ENCODE data around the gene SLC46A2. TPM values are rescaled to one million over a fixed set of nuclear protein-coding genes. Genes with fewer than 3 reads are reported as not detected.

Gene SLC46A2
- total and polyA plus RNA-seq, 2 donors (not counting 1 experiment from before 2014, with no cell fraction given): 0.18 TPM; not detected in 1

DNA sequence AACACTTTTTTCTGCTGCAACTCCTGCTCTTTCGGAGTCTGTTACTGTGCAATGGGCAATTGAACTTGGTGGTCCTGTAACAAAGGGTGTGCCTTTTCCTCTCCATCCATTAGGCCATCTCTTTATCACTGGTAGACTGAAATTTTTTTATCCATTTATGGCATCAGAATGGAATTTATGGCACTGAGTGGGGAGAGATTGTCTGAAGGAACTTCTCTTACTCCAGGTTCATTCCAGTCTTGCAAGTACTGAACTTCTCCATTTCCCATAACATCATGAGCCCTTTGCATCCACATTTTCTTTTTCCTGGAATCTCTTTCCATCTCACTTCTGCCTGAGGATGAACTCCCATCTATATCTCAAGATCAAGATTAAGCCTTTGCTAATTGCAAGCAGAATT, 10.0 kb downstream of the SLC46A2 start:
- 80% methylated on average over 1 of the region's 1 CpG for WGBS (ENCODE audit: insufficient coverage)
- no peaks in the 10 kb centered on the region for H3K9me3 Mint-ChIP-seq (ENCODE audit: insufficient read depth)
- Histone ChIP-seq H3K9me3 (ENCODE audit: control extremely low read depth in 1 of 3, control insufficient read depth in 2 of 3, insufficient read depth in 1 of 3, low read length in 2 of 3) (no peaks in the 10 kb centered on the region), H3K36me3 (replicated peaks in 1 of 2; ENCODE audit: control extremely low read depth in 1 of 2, control insufficient read depth in 1 of 2, extremely low read depth in 1 of 2, insufficient read depth in 2 of 2, low read length in 1 of 2) (no peaks in the 10 kb centered on the region), H3K4me3 (ENCODE audit: control extremely low read depth in 1 of 5, extremely low read depth in 1 of 5, insufficient read depth in 1 of 5, low read depth in 2 of 5, low read length in 4 of 5) (no peak overlapping the region), H3K27me3 (replicated peaks in 1 of 4; ENCODE audit: control extremely low read depth in 1 of 4, control insufficient read depth in 3 of 4, insufficient read depth in 4 of 4, low read length in 3 of 4) (no peaks in the 10 kb centered on the region), H3K79me2 (ENCODE audit: control insufficient read depth, insufficient read depth, low read length) (no peaks in the 10 kb centered on the region), H3K4me1 (ENCODE audit: control insufficient read depth in 2 of 2, insufficient read depth in 2 of 2, low read length in 2 of 2) (no peaks in the 10 kb centered on the region), H2AFZ (ENCODE audit: insufficient read depth, low read depth, low read length, poor library complexity, severe bottlenecking) (no peak overlapping the region), H3K9ac (ENCODE audit: low read length) (no peak overlapping the region), H3K27ac (ENCODE audit: low read length in 2 of 2) (no peak overlapping the region), H4K20me1 (ENCODE audit: control insufficient read depth, insufficient read depth, low read length, poor library complexity, severe bottlenecking) (no peaks in the 10 kb centered on the region), H3K4me2 (replicated peaks; ENCODE audit: low read depth, low read length, poor library complexity, severe bottlenecking) (no peak overlapping the region)
- H3K4me3 Mint-ChIP-seq: no peak overlapping the region
- CTCF ChIA-PET: interaction anchor here (0.6 kb wide), 1 partner anchor 479 kb away, joined by 7 read pairs; no protein-coding TSS in a partner anchor
- H3K27me3 Mint-ChIP-seq: no peaks in the 10 kb centered on the region
- ATAC-seq (ENCODE audit: low read depth) (no peak), DNase-seq (no peak)
- no peaks in the 10 kb centered on the region for H3K4me1 Mint-ChIP-seq
- no peak overlapping the region for H3K27ac Mint-ChIP-seq
- TF ChIP-seq, protein P1, sequence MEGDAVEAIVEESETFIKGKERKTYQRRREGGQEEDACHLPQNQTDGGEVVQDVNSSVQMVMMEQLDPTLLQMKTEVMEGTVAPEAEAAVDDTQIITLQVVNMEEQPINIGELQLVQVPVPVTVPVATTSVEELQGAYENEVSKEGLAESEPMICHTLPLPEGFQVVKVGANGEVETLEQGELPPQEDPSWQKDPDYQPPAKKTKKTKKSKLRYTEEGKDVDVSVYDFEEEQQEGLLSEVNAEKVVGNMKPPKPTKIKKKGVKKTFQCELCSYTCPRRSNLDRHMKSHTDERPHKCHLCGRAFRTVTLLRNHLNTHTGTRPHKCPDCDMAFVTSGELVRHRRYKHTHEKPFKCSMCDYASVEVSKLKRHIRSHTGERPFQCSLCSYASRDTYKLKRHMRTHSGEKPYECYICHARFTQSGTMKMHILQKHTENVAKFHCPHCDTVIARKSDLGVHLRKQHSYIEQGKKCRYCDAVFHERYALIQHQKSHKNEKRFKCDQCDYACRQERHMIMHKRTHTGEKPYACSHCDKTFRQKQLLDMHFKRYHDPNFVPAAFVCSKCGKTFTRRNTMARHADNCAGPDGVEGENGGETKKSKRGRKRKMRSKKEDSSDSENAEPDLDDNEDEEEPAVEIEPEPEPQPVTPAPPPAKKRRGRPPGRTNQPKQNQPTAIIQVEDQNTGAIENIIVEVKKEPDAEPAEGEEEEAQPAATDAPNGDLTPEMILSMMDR (IDR thresholded peaks at IDR 0.05): no peak
- no peak for TF ChIP-seq EZH2 (IDR thresholded peaks at IDR 0.05; ENCODE audit: borderline replicate concordance, insufficient read depth, low read depth, low read length, poor library complexity, severe bottlenecking)
- POLR2A ChIA-PET: no interaction called here
- intact Hi-C loops (cut with micrococcal nuclease): no loop called here

DNA sequence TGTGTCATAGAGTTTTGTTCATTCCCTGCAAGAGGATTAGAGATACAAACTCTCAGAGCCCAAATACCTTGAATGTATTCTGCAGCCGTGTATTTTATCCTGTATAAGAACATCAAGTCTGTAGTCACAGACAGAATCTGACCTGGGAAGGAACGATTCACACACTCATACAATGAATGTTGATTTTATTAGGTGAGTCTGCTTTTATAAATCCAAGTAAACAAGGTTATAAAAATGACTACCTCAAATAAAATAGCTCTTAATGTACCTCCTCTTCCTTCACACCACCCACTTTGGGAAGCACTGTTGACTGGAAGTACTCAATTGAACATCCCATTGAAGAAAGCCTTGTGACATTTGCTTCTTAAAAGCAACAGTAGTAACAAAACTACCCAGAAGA, 11.9 kb downstream of the SLC46A2 start:
- H3K27me3 ChIP-seq (replicated peaks in 1 of 4; ENCODE audit: control extremely low read depth in 1 of 4, control insufficient read depth in 3 of 4, insufficient read depth in 4 of 4, low read length in 3 of 4): no peaks in the 10 kb centered on the region
- H3K27ac ChIP-seq (ENCODE audit: low read length in 2 of 2): no peak overlapping the region
- Mint-ChIP-seq H3K4me1 (no peaks in the 10 kb centered on the region), H3K4me3 (no peak overlapping the region), H3K9me3 (ENCODE audit: insufficient read depth) (no peaks in the 10 kb centered on the region), H3K27ac (no peak overlapping the region), H3K27me3 (no peaks in the 10 kb centered on the region)
- no peak overlapping the region for H3K4me2 ChIP-seq (replicated peaks; ENCODE audit: low read depth, low read length, poor library complexity, severe bottlenecking)
- H3K79me2 ChIP-seq (ENCODE audit: control insufficient read depth, insufficient read depth, low read length): no peaks in the 10 kb centered on the region
- H3K36me3 ChIP-seq (replicated peaks in 1 of 2; ENCODE audit: control extremely low read depth in 1 of 2, control insufficient read depth in 1 of 2, extremely low read depth in 1 of 2, insufficient read depth in 2 of 2, low read length in 1 of 2): no peaks in the 10 kb centered on the region
- no peaks in the 10 kb centered on the region for H3K9me3 ChIP-seq (ENCODE audit: control extremely low read depth in 1 of 3, control insufficient read depth in 2 of 3, insufficient read depth in 1 of 3, low read length in 2 of 3)
- TF ChIP-seq, protein P1 (IDR thresholded peaks at IDR 0.05): no peak
- no peak for TF ChIP-seq EZH2 (IDR thresholded peaks at IDR 0.05; ENCODE audit: borderline replicate concordance, insufficient read depth, low read depth, low read length, poor library complexity, severe bottlenecking)
- ATAC-seq (ENCODE audit: low read depth) (no peak), DNase-seq (no peak)
- POLR2A ChIA-PET: no interaction called here
- no peaks in the 10 kb centered on the region for H3K4me1 ChIP-seq (ENCODE audit: control insufficient read depth in 2 of 2, insufficient read depth in 2 of 2, low read length in 2 of 2)
- no CpG with 5 or more reads among the region's 2 CpGs for WGBS (ENCODE audit: insufficient coverage)
- CTCF ChIA-PET: no interaction called here
- H3K4me3 ChIP-seq (ENCODE audit: control extremely low read depth in 1 of 5, extremely low read depth in 1 of 5, insufficient read depth in 1 of 5, low read depth in 2 of 5, low read length in 4 of 5): no peak overlapping the region
- intact Hi-C loops (cut with micrococcal nuclease): no loop called here
- no peak overlapping the region for H2AFZ ChIP-seq (ENCODE audit: insufficient read depth, low read depth, low read length, poor library complexity, severe bottlenecking)
- no peak overlapping the region for H3K9ac ChIP-seq (ENCODE audit: low read length)
- no peaks in the 10 kb centered on the region for H4K20me1 ChIP-seq (ENCODE audit: control insufficient read depth, insufficient read depth, low read length, poor library complexity, severe bottlenecking)
